Activated naive CD4-positive, alpha-beta T cell treated with anti-CD3 and anti-CD28 coated beads, Interleukin-2, amount 10 ng/mL, durations not matched to agents 7 days and 5 days (primary cell): ENCODE results near the gene KNSTRN.

Experiments used
- CTCF ChIA-PET: fragments of 350-600 bp; sonication (Branson Sonifier 250); formaldehyde crosslinking; loops from one replicate; lab custom pipeline; 2021; ENCODE audit warnings: antibody characterized with exemption; lab: Charles Lee
- DNase-seq: peaks from one replicate; pipeline ENCODE4 v3.0.0-alpha.2; 2020
- H3K27ac Mint-ChIP-seq: one replicate; pipeline ENCODE4 v1.8.0; 2021; ENCODE audit warnings: mild to moderate bottlenecking, moderate library complexity, mixed read lengths
- H3K27me3 Mint-ChIP-seq: one replicate; pipeline ENCODE4 v1.8.0; 2021; ENCODE audit warnings: mild to moderate bottlenecking, mixed read lengths
- H3K36me3 Mint-ChIP-seq: one replicate; pipeline ENCODE4 v1.8.0; 2021; ENCODE audit warnings: mixed read lengths
- H3K4me1 Mint-ChIP-seq: one replicate; pipeline ENCODE4 v1.8.0; 2021; ENCODE audit warnings: mixed read lengths
- H3K4me3 Mint-ChIP-seq: one replicate; pipeline ENCODE4 v1.8.0; 2021; ENCODE audit warnings: mild to moderate bottlenecking, moderate library complexity, mixed read lengths
- H3K9me3 Mint-ChIP-seq: one replicate; pipeline ENCODE4 v1.8.0; 2021; ENCODE audit warnings: mixed read lengths

The KNSTRN gene

DNA sequence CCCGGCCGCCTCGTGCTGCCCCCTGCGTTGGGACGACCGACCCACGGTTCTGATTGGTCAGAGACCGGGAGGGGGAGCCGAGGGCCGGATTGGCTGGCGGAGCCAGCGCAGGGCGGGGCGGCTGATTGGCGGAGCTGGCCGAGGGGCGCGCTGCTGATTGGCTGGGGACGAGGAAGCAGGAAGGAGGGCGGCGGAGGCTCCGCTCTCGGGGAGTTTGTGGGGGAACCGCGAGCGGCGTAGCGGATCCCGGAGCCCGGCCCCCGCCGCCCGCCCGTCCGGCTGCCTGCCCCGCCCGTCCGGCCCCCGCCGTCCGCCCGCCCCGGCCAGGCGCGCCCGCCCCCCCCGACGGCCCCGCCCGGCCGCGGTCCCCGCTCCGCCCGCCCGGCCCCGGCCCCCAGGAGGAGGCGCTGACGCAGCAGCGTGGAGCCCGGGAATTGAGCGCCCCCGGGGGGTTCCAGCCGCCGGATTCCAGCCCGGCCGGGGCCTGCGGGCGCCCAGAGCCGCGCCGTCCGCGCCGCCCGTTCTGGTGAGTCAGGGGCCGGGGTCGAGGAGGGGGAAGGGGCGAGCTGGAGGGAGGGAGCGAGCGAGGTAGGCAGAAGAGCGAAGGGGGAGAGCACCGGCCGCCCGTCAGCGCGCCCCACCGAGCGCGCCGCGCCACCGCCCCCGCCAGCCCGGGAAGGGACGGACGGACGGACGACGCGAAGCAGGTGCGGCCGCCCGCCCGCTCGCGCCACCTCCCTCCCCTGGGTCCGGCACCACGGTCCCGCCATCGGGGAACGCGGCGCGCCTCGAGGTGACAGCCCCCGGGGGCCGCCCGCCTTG, 58.4 kb downstream of the KNSTRN start, which contains the start of gene BAHD1:
Gene BAHD1, plus strand, starts transcription at position 211 of the 822 bp plus-strand sequence. CDS start 17,512 bp downstream, outside the sequence.
- Mint-ChIP-seq H3K4me3 (peak within 1 kb of the TSS; percentile 90), H3K9me3 (no peaks in the 10 kb centered on the region), H3K27me3 (peaks cover 70% of the 10 kb centered on the region), H3K36me3 (peaks cover 14% of the 10 kb centered on the region), H3K27ac (peak within 1 kb of the TSS; percentile 74), H3K4me1 (peaks cover 52% of the 10 kb centered on the region)
- peak; percentile 98 for DNase-seq
- CTCF ChIA-PET, result interaction anchor here (0.6 to 4.8 kb wide), 5 partner anchors 10 to 149 kb away, joined by 3 to 19 read pairs (median 4); no protein-coding TSS in a partner anchor

DNA sequence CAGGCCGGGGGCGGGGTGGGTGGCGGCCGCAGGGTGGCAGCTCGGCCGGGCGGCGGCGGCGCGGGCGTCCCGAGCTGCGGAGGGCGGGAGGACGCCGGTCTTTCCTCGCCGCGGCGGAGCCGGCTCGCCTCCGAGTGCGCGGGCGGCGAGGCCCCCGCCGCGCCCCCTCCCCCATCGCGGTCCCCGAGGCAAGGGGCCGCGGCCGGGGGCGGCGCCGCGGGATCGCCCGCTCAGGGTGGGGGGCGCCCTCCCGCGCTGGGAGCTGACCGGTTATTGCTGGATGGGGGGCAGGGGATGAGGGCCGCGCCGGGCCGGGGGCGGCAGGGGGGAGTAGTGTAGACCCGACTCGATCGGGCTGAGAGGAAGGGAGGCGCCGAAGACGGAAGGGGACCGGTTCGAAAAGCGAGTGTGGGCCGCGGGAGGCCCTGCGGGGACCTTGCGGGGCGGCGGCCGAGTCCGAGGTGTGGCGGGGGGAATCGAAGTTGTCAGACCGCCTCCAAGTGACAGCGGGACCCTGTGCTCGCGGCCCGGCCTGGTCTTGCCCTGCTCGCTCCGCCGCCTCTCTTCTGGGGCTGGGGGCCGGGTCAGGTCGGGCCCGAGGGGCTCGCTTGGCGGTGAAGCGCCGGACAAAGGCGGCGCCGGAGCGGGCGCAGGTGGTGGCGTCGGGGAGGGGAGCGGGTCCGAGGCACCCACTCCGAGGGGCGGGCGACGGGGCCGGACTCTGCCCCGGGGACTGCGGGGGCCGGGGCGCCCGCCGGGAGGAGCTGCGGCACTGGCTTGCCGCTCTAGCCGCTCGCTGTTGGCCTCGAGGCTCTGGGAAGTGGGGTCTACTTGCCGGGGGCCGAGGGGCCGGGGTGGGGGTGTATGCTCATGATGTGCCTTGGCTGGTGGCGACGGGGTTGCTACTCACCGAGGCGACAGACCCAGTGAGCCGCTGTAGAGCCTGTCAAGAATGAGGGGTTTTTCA, 59.3 kb downstream of the KNSTRN start:
- H3K36me3 Mint-ChIP-seq, result peaks cover 14% of the 10 kb centered on the region
- H3K27me3 Mint-ChIP-seq, result peaks cover 61% of the 10 kb centered on the region
- CTCF ChIA-PET, result interaction anchor here (0.8 to 4.8 kb wide), 5 partner anchors 10 to 67 kb away, joined by 3 to 19 read pairs (median 5); no protein-coding TSS in a partner anchor
- peak overlapping the region; percentile 90 for H3K4me3 Mint-ChIP-seq
- peak; percentile 55 for DNase-seq
- peak overlapping the region; percentile 74 for H3K27ac Mint-ChIP-seq
- no peaks in the 10 kb centered on the region for H3K9me3 Mint-ChIP-seq
- peaks cover 45% of the 10 kb centered on the region for H3K4me1 Mint-ChIP-seq

DNA sequence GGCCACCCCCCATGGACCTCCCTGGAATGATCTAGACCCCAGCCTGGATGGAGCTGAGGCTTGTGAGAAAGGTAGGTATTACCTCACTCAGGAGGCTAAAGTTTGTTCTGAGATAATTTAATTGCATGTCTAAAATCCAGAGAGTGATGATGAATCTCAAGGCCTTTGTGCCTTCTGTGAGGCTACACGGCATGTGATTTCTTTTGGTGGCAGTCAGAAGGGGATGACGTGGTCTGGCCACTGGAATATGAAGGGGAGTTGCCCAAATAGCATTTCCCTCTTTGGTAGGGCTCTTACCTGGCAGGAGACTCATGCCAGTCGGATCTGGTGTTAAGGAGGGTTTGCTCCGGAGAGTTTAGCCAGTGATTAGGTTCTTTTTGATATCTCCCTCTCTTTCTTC, 60.7 kb downstream of the KNSTRN start:
- H3K9me3 Mint-ChIP-seq, result no peaks in the 10 kb centered on the region
- peaks cover 47% of the 10 kb centered on the region for H3K27me3 Mint-ChIP-seq
- DNase-seq, result no peak
- no peak overlapping the region for H3K27ac Mint-ChIP-seq
- peak overlapping the region; percentile 90 for H3K4me3 Mint-ChIP-seq
- peaks cover 43% of the 10 kb centered on the region for H3K4me1 Mint-ChIP-seq
- H3K36me3 Mint-ChIP-seq, result peaks cover 14% of the 10 kb centered on the region
- CTCF ChIA-PET, result interaction anchor here (0.8 to 4.8 kb wide), 6 partner anchors 9 to 86 kb away, joined by 3 to 19 read pairs (median 4); no protein-coding TSS in a partner anchor

DNA sequence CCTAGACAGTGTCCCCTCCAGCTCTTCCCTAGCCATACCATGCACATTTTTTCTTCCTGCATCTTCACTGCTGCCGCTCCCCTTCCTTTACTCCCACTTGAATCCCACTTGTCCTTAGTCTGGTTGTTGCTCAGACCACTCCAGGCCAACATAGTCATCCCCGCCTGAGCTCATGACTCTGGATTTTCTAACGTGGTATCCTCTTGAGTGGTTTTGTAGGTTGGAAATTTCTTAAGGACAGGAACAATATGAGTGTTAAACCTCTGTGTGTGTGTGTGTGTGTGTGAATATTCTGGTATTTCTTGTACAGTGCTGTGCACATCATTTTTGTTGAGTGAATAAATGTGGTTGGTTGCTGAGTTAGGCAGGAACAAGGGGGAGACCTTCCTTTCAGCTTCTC, 61.3 kb downstream of the KNSTRN start:
- Mint-ChIP-seq H3K9me3 (no peaks in the 10 kb centered on the region), H3K36me3 (peaks cover 14% of the 10 kb centered on the region), H3K27ac (no peak overlapping the region), H3K27me3 (peaks cover 41% of the 10 kb centered on the region), H3K4me3 (peak overlapping the region; percentile 90), H3K4me1 (peaks cover 46% of the 10 kb centered on the region)
- CTCF ChIA-PET, result interaction anchor here (0.8 to 4.8 kb wide), 5 partner anchors 8 to 146 kb away, joined by 3 to 19 read pairs (median 3); no protein-coding TSS in a partner anchor
- no peak for DNase-seq
